GM06990 (cell line): Measurements from ENCODE around the gene EGFR.

Experiments
- DNase-seq: peaks from one replicate; pipeline ENCODE4 v3.0.0-alpha.2; 2011; ENCODE audit not compliant: insufficient read length; ENCODE audit errors: extremely low read depth
- H3K27me3 ChIP-seq: replicated peaks from 2 replicates; pipeline ENCODE4 v1.6.0; 2011; ENCODE audit warnings: low read length; ENCODE audit not compliant: control insufficient read depth, insufficient read depth
- H3K36me3 ChIP-seq: 2 replicates; pipeline ENCODE4 v1.5.1; 2011; ENCODE audit warnings: low read length; ENCODE audit not compliant: control insufficient read depth, insufficient read depth
- H3K4me3 ChIP-seq: replicated peaks from 2 replicates; pipeline ENCODE4 v1.5.1; 2011; ENCODE audit warnings: low read depth, mild to moderate bottlenecking, control low read depth, low read length
- CTCF ChIP-seq: IDR thresholded peaks from 2 replicates; pipeline ENCODE4 v1.5.1; 2011; ENCODE audit warnings: low read length, control low read depth, mild to moderate bottlenecking, inconsistent platforms; ENCODE audit not compliant: insufficient read depth, poor library complexity, severe bottlenecking

EGFR gene

GRCh38 chr7:55148571-55148970 lies 129.8 kb downstream of the EGFR start:
- no peaks in the 10 kb centered on the region for H3K36me3 ChIP-seq
- H3K4me3 ChIP-seq, result no peak overlapping the region
- H3K27me3 ChIP-seq, result no peaks in the 10 kb centered on the region
- no peak for DNase-seq
- TF ChIP-seq CTCF, result no peak

DNA sequence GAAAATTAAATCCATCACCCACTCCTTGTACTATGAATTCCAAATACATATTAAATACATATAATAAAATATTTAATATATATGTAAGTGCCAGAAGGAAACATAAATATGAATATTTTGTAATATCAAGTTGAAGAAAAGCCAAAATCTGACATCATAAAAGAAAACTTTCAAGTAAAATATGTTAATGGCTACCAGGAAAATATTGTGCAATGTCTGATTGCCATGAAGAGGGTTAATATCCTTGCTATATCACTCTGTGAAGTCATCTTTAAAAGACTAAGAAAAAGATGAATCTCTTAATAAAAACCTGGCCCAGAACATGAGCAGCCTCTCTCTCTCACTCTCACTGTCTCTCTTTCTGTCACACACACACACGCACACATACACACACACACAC lies 130.2 kb downstream of the EGFR start:
- Histone ChIP-seq H3K36me3 (no peaks in the 10 kb centered on the region), H3K4me3 (no peak overlapping the region), H3K27me3 (no peaks in the 10 kb centered on the region)
- no peak for TF ChIP-seq CTCF
- DNase-seq, result no peak

DNA sequence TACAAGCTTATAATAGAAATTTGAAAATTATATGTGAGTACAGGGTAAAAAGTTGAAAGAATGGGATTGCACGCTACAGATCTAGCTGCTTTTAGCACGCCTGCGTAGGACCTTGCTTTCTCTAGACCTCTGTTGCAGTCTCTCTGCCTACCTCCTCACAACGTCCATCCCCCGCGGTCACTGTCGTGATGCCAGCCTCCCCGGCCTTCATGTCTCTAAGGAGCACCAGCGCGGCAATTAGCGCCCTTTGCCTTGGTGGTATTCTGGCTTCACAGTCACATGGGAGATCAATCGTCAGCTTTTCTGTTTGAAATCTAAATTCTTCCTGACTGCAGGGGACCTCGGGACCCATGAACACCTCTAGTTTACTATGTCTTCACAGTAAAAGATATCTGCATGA lies 131.3 kb downstream of the EGFR start:
- H3K36me3 ChIP-seq, result no peaks in the 10 kb centered on the region
- no peak for TF ChIP-seq CTCF
- H3K4me3 ChIP-seq, result no peak overlapping the region
- no peaks in the 10 kb centered on the region for H3K27me3 ChIP-seq
- DNase-seq, result no peak

GRCh38 chr7:55150709-55151451 lies 132.1 kb downstream of the EGFR start:
- Histone ChIP-seq H3K36me3 (no peaks in the 10 kb centered on the region), H3K4me3 (no peak overlapping the region)
- no peak for TF ChIP-seq CTCF

DNA sequence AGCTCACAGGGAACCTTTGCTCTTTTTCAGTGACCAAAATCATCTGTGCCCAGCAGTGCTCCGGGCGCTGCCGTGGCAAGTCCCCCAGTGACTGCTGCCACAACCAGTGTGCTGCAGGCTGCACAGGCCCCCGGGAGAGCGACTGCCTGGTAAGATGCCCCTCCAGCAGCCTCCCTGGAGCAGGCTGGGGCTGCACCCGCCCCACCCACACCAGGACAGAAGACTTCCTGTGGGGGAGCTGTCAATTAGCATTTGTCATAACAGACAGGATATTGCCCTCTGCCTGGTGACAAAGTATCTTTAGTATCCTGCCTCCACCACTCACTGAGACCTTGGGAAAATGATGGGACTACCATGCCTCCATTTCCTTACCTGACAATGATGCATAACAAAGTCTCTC lies 133.7 kb downstream of the EGFR start:
- no peak for DNase-seq
- Histone ChIP-seq H3K4me3 (no peak overlapping the region), H3K36me3 (no peaks in the 10 kb centered on the region), H3K27me3 (no peaks in the 10 kb centered on the region)
- no peak for TF ChIP-seq CTCF

More at GRCh38 chr7:55150709-55151451, 132.1 kb downstream of the EGFR start:
- DNase-seq, result no peak
- no peaks in the 10 kb centered on the region for H3K27me3 ChIP-seq

GRCh38 chr7:55154096-55154495 lies 135.3 kb downstream of the EGFR start:
- TF ChIP-seq CTCF, result no peak
- no peaks in the 10 kb centered on the region for H3K27me3 ChIP-seq

More at GRCh38 chr7:55154096-55154495, 135.3 kb downstream of the EGFR start:
- no peaks in the 10 kb centered on the region for H3K36me3 ChIP-seq
- DNase-seq, result no peak
- H3K4me3 ChIP-seq, result no peak overlapping the region
